ENCODE results near the gene TNFRSF12A.

The TNFRSF12A gene, protein sequence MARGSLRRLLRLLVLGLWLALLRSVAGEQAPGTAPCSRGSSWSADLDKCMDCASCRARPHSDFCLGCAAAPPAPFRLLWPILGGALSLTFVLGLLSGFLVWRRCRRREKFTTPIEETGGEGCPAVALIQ

GRCh38 chr16:3020247-3020603 is at the start of gene TNFRSF12A:
TSS of gene TNFRSF12A (plus strand) at chr16:3020368. CDS start at chr16:3020398, 30 bp downstream.
- DNase-seq (ENCODE audit: low read depth in 3 of 3) = peak; percentile 39 to 47 (median 45)

DNA sequence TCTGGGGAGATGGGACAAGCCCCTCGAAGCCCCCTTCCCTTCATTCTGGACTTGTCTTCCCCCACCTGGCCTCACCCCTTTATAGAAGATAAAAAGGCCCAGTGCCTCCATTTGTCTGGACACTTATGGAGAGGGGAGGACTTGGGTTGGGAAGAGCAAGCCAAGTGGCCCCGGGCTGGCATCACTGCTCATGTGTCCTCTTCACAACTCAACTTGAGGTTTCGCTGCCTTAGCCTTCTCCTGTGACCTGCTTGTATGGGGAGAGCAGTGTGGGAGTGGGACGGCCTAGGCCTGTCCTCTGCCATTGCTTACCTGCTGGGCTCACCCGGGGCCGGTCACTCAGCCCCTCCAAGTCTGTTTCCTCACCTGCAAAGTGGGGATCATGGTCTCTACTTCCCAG is 49.6 kb upstream of the TNFRSF12A start:
- no peak for DNase-seq (ENCODE audit: low read depth in 3 of 3)

- DNase-seq (ENCODE audit: low read depth in 3 of 3) = no peak
Observed at GRCh38 chr16:2971134-2971984, 48.8 kb upstream of the TNFRSF12A start.

GRCh38 chr16:2971985-2972784 is 48.0 kb upstream of the TNFRSF12A start:
- DNase-seq (ENCODE audit: low read depth in 3 of 3) = no peak

GRCh38 chr16:2973093-2973492 is 47.1 kb upstream of the TNFRSF12A start:
- DNase-seq (ENCODE audit: low read depth in 3 of 3) = no peak

GRCh38 chr16:2973605-2974318 is 46.4 kb upstream of the TNFRSF12A start:
- DNase-seq (ENCODE audit: low read depth in 3 of 3) = no peak

DNA sequence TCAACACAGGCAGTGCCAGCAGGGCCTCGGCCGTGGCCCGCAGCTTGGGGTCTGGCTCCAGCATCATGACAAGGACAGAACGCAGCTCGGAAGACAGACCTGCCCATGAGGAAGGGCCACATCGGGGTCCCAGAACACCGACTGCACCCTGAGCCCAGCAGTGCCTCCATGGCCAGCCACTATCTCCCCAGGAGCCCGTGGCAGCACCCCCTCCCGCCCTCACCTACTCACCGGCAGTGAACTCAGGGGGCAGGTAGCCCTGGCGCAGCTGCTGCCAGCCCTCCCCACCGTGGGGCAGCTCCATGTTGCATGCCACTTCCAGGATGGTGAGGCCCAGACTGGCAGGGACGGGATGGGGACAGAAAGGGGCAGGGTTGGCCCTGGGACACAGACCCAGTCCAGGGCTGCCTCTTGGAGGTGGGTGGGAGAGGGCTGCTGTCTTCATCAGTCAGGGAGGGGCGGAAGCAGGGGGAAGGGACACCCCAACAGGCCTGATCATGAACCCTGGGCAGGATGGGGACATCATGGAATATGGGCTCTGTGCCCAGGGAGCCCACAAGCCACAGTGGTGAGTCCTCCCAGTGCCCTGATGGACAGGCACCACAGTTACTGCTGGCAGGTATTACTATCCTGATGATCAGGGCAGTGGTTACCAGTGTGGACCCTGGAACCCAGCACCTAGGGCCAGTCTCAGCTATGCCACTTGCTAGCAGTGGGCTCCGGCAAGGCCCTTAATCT is 45.7 kb upstream of the TNFRSF12A start:
- no peak for DNase-seq (ENCODE audit: low read depth in 3 of 3)

DNA sequence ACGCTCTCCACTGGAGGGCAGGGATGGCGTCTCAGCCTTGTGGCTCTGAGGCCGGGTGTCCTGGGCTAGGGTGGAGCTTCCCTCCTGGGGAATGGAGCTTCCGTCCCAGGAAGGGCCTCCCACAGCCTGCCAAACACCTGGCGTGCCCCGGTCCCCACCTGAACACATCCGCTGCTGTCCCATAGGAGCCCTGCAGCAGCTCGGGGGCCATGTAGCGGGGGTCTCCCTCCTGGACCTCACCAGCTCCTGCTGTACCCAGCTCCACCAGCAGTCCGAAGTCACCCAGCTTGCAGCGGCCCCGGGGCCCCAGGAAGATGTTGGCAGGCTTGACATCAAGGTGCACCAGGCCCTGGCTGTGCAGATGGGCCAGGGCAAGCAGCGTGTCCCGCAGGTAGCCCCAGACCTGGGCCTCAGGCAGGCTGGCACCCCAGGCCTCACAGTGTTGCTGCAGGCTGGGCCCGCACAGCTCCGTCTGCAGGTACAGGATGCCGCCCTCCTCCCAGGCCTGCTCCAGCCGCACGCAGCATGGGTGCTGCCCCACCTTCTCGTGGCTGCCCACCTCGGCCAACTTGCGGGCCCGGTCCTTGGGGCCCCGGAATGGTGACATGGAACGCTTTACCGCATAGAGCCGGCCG is 44.9 kb upstream of the TNFRSF12A start:
- no peak for DNase-seq (ENCODE audit: low read depth in 3 of 3)

GRCh38 chr16:2976201-2976600 is 44.0 kb upstream of the TNFRSF12A start:
- DNase-seq (ENCODE audit: low read depth in 3 of 3) = no peak

GRCh38 chr16:2976673-2977072 is 43.5 kb upstream of the TNFRSF12A start:
- no peak for DNase-seq (ENCODE audit: low read depth in 3 of 3)

DNA sequence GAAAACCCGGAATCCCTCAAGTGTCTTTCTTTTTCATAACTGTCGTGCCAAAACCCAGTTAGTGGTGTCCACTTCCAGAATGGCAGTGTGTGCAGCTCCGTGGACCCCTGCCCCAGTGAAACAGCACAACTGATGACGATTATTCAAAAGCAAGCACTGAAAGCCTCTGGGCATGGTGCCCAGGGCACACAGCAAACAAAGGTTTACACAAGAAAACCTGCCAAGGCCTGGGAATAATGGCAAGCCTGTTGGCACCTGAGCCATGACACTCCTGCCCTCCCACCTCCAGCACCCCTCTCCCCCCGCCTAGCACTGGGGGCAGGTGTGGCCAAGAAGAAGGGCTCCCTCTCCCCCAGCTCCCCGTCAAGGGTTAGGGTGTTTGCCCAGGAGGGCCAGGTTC is 42.7 kb upstream of the TNFRSF12A start:
- DNase-seq (ENCODE audit: low read depth in 3 of 3) = no peak

DNA sequence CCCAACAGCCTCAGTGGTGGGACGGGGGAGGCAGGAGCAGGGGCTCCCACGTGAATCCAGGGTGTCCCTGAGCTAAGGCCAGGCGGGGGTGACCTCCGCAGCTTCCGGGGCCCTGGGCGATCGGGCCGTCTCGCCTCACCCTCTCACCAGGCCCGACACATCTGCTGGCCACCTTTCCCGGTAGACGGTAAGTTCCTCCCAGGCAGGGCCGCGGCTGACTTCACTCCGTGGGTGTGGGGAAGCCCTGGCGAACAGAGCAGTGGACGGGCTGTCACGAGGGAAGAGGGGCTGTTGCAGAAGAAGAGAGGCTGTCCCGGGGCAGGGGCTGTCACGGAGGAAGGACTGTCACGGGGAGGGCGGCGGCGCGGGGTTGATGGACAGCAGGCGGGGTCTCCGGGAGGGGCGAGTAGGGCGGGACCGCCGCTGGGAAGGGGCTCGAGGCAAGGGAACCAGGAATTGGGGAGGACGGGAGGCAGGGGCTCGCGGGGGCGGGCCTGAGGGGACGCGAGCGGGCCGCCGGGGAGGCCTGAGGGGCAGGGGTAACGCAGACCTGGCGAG is 40.4 kb upstream of the TNFRSF12A start:
- DNase-seq (ENCODE audit: low read depth in 3 of 3) = no peak

DNA sequence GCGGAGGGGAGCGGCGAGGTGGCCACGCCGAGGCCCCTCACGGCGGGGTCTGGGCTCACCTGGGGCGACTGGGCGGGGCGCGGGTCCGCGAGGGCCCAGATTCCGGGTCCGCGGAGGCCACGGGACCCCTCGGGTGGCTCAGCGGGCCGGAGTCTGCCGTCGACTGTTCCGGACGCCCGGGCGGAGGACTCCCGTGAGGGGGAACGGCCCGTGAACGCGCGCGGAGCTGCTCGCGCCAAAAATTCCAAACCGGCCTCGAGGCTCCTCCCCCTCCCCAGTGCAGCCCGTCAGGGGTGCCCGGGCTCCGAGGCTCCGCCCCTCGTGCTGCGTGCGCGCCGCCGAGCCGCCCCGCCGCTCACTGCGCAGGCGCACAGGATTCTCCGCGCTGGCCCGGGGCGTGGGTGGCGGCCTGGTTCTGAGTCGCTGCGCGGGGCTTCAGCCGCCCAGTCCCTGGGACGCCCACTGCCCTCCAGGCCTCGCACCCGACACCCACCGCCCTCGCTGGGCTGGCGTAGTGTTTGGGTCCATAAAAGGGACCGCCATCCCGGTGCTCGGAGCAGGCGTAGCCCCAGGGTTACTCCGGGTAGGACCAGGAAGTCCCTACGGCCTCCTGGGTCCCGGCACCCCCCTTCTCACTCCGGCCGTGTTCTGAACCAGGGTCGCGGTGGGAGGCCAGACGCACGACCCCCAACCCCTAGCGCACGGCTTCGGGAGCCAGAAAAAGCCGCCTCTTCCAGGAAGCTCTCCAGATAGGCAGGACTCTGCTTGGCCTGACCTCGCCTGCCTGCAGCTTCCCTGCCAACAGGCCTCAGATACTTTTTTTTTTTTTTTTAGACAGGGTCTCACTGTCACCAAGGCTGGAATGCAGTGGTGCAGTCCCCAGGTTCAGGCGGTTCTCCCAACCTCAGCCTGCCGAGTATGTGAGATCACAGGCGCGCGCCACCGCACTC is 39.7 kb upstream of the TNFRSF12A start, which contains the start of gene PKMYT1:
Gene PKMYT1, minus strand, starts transcription at position 220 of the 950 bp plus-strand sequence. CDS start 789 bp downstream, outside the sequence.
- peak; percentile 89 to 95 (median 93) for DNase-seq (ENCODE audit: low read depth in 3 of 3)

DNA sequence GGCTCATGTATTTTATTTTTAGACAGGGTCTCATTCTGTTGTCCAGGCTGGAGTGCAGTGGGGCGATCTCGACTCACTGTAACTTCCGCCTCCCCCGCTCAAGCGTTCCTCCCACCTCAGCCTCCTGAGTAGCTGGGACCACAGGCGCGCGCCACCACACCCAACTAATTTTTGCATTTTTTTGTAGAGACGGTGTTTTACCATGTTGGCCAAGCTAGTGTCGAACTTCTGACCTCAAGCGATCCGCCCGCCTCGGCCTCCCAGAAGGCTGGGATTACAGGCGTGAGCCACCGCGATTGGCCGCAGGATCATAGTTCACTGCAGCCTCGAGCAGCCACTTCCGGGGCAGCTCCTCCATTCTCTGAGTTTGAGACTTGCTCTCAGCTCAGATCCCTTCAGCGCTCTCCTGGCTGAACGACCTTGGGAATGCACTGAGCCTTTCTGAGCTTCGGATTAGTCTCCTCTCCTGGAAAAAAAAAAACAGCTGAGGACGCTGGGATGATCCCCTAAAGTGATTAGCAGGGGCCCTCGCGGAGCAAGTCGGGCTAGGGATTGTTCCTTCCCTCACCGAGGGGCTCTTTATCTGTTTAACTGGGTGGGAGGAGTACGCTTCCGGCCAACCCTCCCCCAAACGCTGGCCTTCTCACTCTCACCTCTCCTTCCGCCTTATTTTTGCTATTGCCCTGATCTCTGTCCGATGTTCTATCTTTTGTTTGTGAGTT is 38.8 kb upstream of the TNFRSF12A start:
- no peak for DNase-seq (ENCODE audit: low read depth in 3 of 3)

DNA sequence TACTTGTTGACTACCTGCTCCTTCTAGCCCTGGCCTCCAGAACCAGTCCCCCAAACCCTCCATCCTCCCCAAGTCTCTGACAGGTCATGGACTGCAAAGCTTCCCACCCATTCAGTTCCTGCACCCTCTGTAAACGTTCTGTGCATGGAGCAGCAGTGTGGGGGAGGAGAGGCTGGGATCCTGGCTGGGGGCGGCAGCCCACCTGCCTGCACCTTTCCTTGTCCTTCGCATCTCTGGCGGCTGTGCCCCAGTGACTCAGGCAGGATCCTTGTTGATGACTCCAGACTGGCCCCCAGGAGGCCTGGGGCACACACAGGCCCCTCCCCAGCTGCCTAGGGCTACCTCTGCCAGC is 38.3 kb upstream of the TNFRSF12A start:
- no peak for DNase-seq (ENCODE audit: low read depth in 3 of 3)

DNA sequence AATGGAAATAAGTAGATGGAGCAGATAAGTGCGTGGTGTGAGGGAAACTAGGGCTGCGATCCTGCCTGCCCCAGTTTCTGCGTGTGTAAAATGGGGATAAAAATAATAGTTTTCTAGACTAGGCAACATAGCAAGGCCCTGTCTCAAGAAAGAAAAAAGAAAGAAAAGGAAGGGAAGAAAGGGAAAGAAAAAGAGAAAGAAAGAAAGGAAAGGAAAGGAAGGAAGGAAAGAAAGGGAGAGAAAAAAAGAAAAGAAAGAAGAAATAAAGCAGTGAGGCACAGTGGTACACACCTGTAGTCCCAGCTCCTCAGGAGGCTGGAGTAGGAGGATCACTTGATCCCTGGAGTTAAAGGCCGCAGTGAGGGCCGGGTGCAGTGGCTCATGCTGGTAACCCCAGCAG is 37.8 kb upstream of the TNFRSF12A start:
- DNase-seq (ENCODE audit: low read depth in 3 of 3) = no peak

GRCh38 chr16:2983706-2984136 is 36.4 kb upstream of the TNFRSF12A start:
- peak; percentile 42 to 54 (median 43) for DNase-seq (ENCODE audit: low read depth in 3 of 3)

- DNase-seq (ENCODE audit: low read depth in 3 of 3) = no peak
Observed at GRCh38 chr16:2985462-2985861, 34.7 kb upstream of the TNFRSF12A start.
